SKM-1 (cell line): Measurements from ENCODE around the gene SMARCB1.

Source experiments
- DNase-seq: peaks from one replicate; lab custom pipeline; 2025; ENCODE audit not compliant: unreplicated experiment; lab: John Stamatoyannopoulos, UW

The SMARCB1 gene

GRCh38 chr22:23786752-23787599 lies at the start of gene SMARCB1:
SMARCB1 (plus strand) TSS chr22:23786966; CDS start chr22:23787170, 204 bp downstream.
- DNase-seq, result peak; percentile 85

GRCh38 chr22:23737696-23738095 lies 49.1 kb upstream of the SMARCB1 start:
- DNase-seq, result no peak

DNA sequence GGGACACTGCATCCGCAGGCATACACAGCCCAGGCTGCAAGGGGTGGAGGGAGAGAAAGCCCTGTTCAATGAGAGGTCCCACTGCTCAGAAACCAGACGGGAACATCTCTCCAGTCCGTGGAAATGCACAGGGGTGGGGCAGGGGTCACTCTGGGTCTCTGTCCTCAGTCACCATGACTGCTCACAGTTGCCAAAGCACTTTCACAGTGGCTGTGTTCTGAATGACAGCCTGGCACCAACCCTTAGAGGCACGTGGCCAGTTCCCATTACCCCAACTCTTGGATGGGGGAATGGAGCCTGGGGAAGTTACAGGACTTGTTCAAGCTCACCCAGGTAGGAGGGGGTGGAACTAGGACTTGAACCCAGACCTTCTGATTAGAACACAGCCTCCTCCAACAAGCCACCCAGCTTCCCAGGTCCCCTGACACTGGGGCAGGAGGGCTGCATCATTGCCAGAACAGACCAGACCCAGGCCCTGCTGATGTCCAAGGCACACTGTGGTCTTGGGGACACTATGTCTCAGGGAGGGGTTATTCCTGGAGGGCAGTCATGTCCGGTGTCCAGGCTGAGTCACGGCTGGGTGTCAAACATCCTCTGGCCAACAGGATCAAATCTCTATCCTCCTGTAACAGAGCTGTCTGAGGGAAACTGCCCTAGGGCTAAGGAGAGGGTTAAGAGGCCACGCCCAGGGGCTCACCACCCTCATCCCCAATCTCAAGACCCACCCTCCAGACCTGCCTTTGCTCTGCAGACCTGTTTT lies 44.1 kb upstream of the SMARCB1 start:
- no peak for DNase-seq

GRCh38 chr22:23743303-23743705 lies 43.5 kb upstream of the SMARCB1 start:
- no peak for DNase-seq

- DNase-seq, result no peak
These were observed 42.8 kb upstream of the SMARCB1 start for GRCh38 chr22:23744001-23744400.

DNA sequence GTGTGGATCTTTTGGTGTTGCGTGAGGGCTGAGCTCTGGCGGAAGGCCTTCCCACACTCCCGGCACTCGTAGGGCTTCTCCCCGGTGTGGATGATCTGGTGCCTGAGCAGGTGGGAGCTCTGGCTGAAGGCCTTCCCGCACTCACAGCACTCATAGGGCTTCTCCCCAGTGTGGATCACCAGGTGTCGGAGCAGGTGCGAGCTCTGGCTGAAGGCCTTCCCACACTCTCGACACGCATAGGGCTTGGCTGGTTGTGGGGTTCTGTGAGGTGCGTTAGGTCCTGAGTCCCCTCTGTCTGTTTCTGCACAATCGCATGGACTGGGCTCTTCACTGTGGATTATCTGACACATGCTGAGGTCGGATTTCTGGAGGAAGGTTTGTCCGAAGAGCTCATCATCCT lies 42.3 kb upstream of the SMARCB1 start:
- no peak for DNase-seq

- DNase-seq, result no peak
These were observed 41.0 kb upstream of the SMARCB1 start for GRCh38 chr22:23745791-23746190.

- no peak for DNase-seq
These were observed 36.9 kb upstream of the SMARCB1 start for GRCh38 chr22:23749841-23750301.

- no peak for DNase-seq
These were observed 36.4 kb upstream of the SMARCB1 start for GRCh38 chr22:23750367-23750713.

DNA sequence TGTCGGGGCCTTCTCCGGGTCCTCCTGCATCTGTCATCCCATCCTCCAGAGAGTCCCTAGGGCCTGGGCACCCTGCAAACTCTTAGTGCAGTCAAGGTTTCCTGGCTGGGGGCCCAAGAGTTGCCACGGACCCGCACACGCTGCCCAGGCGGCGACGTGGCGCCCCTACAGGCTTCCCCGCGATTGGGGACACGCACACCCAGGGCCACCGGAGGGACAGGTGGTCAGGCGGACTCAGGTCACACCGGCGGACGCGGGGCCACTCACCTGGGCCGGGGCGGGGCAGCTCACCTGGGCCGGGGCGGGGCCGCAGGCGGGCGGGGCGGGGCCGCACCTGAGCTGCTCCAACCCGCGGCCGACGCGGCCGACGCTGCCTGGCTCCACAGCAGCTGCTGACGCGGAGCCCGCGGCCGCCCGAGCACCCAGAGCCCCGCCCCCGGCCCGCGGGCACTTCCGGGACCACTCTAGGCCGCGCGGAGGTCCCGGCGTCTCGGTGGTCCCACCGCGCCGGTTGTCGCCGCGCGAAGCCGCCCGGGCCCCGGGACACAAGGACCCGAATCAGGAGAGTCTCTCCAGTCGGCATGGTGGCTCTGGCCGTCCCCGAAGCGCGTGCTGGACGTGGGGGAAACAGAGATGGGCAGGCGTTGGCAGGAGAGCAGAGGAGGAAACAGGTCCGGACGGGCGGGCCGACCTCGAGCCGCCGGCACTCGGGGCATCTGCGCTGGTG lies 35.9 kb upstream of the SMARCB1 start, which contains the start of gene ZNF70:
Gene ZNF70 (minus strand): TSS at position 399 of the 727 bp plus-strand sequence. CDS start 5,972 bp downstream, outside the sequence.
- DNase-seq, result peak; percentile 46

DNA sequence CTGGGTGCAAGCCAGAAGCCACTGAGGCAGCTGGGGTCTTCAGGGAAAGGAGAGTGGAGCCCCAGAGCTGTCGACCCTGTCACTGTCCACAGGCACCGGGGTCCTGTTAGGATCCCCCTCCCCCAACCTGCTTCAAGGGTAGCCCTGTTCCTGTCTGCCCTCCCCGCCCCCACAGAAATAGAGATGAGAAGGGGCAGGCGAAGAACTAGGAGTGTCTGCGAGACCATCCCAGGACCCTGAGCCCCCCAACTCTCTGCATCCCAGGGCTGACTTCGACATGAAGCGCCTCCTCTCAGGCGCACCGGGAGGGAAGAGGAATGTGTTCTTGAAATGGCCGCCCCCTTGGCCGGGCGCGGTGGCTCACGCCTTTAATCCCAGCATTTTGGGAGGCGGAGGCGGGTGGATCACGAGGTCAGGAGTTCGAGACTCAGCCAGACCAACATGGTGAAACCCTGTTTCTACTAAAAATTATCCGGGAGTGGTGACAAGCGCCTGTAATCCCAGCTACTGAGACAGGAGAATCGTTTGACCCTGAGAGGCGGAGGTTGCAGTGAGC lies 35.2 kb upstream of the SMARCB1 start:
- DNase-seq, result no peak

DNA sequence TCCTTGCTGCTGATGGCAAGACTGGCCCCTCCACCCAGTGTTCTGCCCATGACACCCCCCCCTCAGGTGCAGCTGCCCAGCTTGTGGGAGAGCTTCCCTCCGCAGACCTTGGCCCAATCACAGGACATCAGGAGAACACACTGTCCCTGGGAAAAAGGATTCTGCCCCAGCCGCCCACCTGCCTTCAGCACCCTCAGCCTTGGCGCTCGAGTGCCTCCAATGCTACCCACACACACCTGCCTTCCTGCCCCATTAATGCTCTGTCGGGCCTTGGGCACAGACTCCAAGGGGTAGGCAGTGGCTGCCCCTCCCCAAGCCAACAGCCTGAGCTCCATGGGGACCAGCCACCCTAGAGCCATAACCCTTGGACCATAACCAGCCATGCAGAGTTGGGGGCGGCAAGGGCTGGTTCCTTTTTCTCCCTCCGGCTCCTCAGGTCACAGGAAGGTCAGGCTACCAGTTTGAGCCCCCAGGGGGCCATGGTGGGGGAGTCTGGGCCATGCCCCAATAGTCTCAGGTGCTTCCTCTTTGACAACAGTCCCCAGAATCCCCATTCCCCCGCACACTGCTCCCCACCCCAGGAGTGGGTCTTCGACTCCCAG lies 34.6 kb upstream of the SMARCB1 start:
- no peak for DNase-seq

DNA sequence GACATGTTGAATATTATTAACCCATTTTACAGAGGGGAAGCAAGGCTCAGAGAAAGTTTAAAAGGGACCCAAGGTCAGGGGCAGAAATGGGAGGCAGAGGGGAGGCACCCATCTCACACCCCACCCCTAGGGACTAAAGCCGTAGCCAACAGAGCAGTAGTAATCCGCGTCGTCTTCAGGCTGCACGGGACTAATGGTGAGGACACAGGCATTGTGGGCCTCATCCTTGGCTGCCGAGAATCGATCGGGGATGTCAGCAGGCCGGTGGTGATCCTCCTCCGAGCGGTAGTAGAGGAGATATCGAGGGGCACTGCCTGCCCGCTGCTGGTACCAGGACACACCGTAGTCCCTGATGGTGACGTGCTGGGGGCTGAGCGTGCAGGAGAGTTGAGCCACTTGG lies 34.0 kb upstream of the SMARCB1 start:
- DNase-seq, result no peak

GRCh38 chr22:23753385-23753784 lies 33.4 kb upstream of the SMARCB1 start:
- DNase-seq, result no peak

DNA sequence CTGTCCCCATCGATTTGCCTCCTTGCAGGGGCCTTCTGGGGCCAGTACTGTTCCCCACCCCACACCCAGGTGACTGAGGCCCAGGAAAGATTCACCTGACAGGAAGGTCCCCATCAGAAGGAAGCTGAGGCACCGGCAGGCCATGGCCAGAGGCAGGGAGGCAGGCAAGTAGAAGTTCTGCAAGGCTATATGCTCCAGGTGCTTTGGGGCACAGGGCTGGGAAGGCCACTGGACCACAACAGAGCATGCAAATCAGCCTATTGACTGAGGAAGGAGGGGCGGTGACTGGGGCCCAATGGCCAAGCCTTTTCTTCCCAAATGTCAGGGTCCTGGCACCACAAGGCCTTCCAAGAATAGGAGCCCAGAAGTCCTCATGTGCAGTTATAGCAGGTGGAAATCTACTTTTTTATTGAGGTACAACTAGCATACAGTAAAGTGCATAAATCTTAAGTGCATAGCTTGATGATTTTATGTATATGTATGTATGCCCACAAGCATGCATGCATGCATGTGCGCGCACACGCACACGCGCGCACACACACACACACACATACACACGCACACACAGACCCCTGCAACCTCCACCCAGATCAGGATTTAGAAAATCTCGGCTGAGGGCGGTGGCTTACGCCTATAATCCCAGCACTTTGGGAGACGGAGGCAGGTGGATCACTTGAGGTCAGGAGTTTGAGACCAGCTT lies 32.4 kb upstream of the SMARCB1 start, which contains the start of gene VPREB3:
Gene VPREB3 (minus strand): TSS at position 206 of the 700 bp plus-strand sequence. CDS start 62 bp downstream, at position 144.
- DNase-seq, result no peak

DNA sequence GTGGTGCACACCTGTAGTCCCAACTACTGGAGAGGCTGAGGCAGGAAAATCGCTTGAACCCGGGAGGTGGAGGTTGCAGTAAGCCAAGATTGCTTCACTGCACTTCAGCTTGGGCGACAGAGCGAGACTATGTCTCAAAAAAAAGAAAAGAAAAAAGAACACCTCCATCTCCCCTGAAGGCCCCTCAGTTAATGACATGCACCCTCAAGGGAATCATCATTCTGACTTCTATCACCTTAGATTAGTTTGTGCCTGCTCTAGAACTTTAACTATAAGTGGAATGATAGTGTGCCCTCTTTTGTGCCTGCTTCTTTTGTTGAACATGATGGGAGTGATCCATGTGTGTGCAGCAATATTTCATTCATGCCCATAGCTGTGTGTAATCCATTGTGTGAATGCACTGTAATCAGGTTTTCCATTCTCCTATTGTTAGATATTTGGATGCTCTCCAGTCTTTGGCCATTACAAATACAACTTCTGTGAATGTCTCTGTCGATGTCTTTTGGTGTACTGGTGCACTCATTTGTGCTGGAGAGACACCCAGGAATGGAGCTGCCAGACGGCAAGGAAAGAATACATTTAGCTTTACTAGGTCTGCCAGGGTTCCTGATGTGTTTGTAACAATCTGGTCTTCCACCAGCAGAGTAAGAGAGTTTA lies 31.7 kb upstream of the SMARCB1 start:
- DNase-seq, result no peak

DNA sequence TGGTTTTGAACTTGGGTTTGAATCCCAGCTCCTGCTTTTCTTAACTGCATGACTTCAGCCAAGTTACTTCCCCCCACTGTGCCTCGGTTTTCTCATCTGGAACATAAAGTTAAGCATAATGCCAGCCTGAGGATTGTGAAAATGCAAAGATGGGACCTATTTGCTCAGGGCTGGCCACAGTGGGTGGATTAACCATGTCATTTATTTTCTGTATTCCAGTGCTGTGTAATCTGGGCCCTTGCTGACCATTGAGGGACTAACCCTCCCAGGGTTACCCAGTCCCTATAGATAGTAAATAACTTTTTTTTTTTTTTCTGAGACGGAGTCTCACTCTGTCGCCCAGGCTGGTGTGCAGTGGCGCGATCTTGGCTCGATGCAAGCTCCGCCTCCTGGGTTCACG lies 31.1 kb upstream of the SMARCB1 start:
- DNase-seq, result no peak

- no peak for DNase-seq
These were observed 29.9 kb upstream of the SMARCB1 start for GRCh38 chr22:23756891-23757290.

- no peak for DNase-seq
These were observed 27.2 kb upstream of the SMARCB1 start for GRCh38 chr22:23759566-23759965.
